ENCODE data around the gene SHISA9. TPM values are rescaled to one million over a fixed set of nuclear protein-coding genes. Genes with fewer than 3 reads are reported as not detected.

SHISA9 gene
- total RNA-seq, 1 donor from 2014 or later = 2.5 TPM

DNA sequence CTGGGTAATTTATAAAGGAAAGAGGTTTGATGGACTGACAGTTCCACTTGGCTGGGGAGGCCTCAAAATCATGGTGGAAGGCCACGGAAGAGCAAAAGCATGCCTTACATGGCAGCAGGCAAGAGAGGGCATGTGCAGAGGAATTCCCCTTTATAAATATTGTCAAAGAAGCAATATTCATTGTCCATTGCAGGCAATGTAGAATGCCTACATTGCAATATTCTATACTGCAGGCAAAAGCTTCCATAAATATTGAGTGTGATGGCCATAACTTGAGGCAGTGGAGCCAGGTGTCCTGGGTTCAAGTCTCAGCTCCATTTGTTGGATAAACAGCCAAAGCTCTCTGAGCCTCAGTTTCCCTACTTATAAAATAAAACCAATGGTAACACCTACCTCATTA lies 322.3 kb downstream of the SHISA9 start:
- Mint-ChIP-seq H3K27ac (no peak overlapping the region), H3K4me1 (peaks cover 18% of the 10 kb centered on the region), H3K36me3 (peaks cover 3% of the 10 kb centered on the region), H3K9me3 (no peaks in the 10 kb centered on the region), H3K4me3 (no peak overlapping the region), H3K27me3 (ENCODE audit: insufficient read depth, low read depth) (no peaks in the 10 kb centered on the region)
- TF ChIP-seq, protein P1, sequence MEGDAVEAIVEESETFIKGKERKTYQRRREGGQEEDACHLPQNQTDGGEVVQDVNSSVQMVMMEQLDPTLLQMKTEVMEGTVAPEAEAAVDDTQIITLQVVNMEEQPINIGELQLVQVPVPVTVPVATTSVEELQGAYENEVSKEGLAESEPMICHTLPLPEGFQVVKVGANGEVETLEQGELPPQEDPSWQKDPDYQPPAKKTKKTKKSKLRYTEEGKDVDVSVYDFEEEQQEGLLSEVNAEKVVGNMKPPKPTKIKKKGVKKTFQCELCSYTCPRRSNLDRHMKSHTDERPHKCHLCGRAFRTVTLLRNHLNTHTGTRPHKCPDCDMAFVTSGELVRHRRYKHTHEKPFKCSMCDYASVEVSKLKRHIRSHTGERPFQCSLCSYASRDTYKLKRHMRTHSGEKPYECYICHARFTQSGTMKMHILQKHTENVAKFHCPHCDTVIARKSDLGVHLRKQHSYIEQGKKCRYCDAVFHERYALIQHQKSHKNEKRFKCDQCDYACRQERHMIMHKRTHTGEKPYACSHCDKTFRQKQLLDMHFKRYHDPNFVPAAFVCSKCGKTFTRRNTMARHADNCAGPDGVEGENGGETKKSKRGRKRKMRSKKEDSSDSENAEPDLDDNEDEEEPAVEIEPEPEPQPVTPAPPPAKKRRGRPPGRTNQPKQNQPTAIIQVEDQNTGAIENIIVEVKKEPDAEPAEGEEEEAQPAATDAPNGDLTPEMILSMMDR (IDR thresholded peaks at IDR 0.05) = no peak
- TF ChIP-seq EZH2 (IDR thresholded peaks at IDR 0.05) = no peak
- TF ChIP-seq EZH2phosphoT487 (IDR thresholded peaks at IDR 0.05) = no peak
- Histone ChIP-seq H2AFZ (replicated peaks) (no peak overlapping the region), H3K9ac (no peak overlapping the region), H3K36me3 (no peaks in the 10 kb centered on the region), H3K9me3 (ENCODE audit: low read depth) (no peaks in the 10 kb centered on the region), H3K79me2 (ENCODE audit: low read depth) (no peaks in the 10 kb centered on the region), H3K4me3 (no peak overlapping the region), H4K20me1 (ENCODE audit: low read depth) (no peaks in the 10 kb centered on the region), H3K4me2 (no peak overlapping the region), H3K27me3 (no peaks in the 10 kb centered on the region), H3K4me1 (peaks cover 9% of the 10 kb centered on the region), H3K27ac (no peak overlapping the region), H3F3A (ENCODE audit: low read depth) (no peaks in the 10 kb centered on the region)
- no peak for DNase-seq (ENCODE audit: low spot score)

DNA sequence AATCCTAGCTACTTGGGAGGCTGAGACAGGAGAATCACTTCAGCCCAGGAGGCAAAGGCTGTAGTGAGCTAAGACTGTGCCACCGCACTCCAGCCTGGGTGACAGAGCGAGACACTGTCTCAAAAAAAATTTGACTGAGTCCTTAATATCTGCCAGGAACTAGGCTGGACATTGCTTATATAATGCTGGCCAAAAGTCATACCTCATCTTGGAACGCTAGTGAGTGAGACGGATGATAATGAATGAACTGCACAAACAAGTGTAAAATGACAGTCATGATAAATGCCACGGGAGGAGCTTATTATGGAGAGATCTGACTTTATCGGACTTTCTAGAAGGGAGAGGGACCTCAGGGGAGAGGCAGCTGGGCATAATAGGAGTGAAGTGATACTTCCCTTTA lies 327.6 kb downstream of the SHISA9 start:
- H4K20me1 ChIP-seq (ENCODE audit: low read depth) = no peaks in the 10 kb centered on the region
- no peaks in the 10 kb centered on the region for H3K36me3 ChIP-seq
- H3K4me1 ChIP-seq = no peaks in the 10 kb centered on the region
- no peaks in the 10 kb centered on the region for H3F3A ChIP-seq (ENCODE audit: low read depth)
- H3K4me3 ChIP-seq = no peak overlapping the region
- Mint-ChIP-seq H3K36me3 (no peaks in the 10 kb centered on the region), H3K27ac (no peak overlapping the region), H3K9me3 (no peaks in the 10 kb centered on the region), H3K4me1 (no peaks in the 10 kb centered on the region), H3K4me3 (no peak overlapping the region), H3K27me3 (ENCODE audit: insufficient read depth, low read depth) (no peaks in the 10 kb centered on the region)
- DNase-seq (ENCODE audit: low spot score) = no peak
- H3K27ac ChIP-seq = no peak overlapping the region
- no peak overlapping the region for H3K4me2 ChIP-seq
- H2AFZ ChIP-seq (replicated peaks) = no peak overlapping the region
- no peaks in the 10 kb centered on the region for H3K27me3 ChIP-seq
- no peak overlapping the region for H3K9ac ChIP-seq
- TF ChIP-seq, protein P1 (IDR thresholded peaks at IDR 0.05) = no peak
- no peak for TF ChIP-seq EZH2phosphoT487 (IDR thresholded peaks at IDR 0.05)
- no peak for TF ChIP-seq EZH2 (IDR thresholded peaks at IDR 0.05)
- H3K9me3 ChIP-seq (ENCODE audit: low read depth) = no peaks in the 10 kb centered on the region
- H3K79me2 ChIP-seq (ENCODE audit: low read depth) = no peaks in the 10 kb centered on the region

DNA sequence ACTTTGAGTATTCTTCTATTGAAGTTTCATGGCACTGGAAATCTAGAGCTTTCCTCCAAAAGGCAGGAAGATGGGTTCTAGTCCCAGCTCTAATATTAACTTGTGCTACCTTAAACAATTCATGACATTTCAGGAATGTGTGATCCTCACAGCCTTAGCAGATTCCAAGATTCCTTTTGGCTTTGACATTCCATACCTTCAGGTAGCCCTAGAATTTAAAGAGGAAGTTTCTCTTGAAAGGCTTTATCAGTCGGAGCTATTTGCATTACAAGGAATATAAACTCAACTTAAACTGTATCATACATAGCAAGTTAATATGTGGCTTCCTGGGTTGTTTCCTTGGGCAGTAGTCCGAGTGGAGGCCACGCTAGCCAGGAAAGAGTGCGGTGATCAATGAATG lies 330.0 kb downstream of the SHISA9 start:
- peaks cover 5% of the 10 kb centered on the region for H3K9me3 Mint-ChIP-seq
- Histone ChIP-seq H3K36me3 (no peaks in the 10 kb centered on the region), H3K27me3 (no peaks in the 10 kb centered on the region), H3K79me2 (ENCODE audit: low read depth) (no peaks in the 10 kb centered on the region), H3K4me3 (no peak overlapping the region), H3K9ac (no peak overlapping the region), H4K20me1 (ENCODE audit: low read depth) (no peaks in the 10 kb centered on the region), H3K4me1 (no peaks in the 10 kb centered on the region), H3K9me3 (ENCODE audit: low read depth) (no peaks in the 10 kb centered on the region), H3K4me2 (no peak overlapping the region), H3K27ac (no peak overlapping the region), H3F3A (ENCODE audit: low read depth) (no peaks in the 10 kb centered on the region), H2AFZ (replicated peaks) (no peak overlapping the region)
- no peak overlapping the region for H3K4me3 Mint-ChIP-seq
- no peak overlapping the region for H3K27ac Mint-ChIP-seq
- H3K4me1 Mint-ChIP-seq = no peaks in the 10 kb centered on the region
- TF ChIP-seq, protein P1 (IDR thresholded peaks at IDR 0.05) = no peak
- TF ChIP-seq EZH2 (IDR thresholded peaks at IDR 0.05) (no peak), EZH2phosphoT487 (IDR thresholded peaks at IDR 0.05) (no peak)
- H3K27me3 Mint-ChIP-seq (ENCODE audit: insufficient read depth, low read depth) = no peaks in the 10 kb centered on the region
- DNase-seq (ENCODE audit: low spot score) = no peak
- peaks cover 10% of the 10 kb centered on the region for H3K36me3 Mint-ChIP-seq

Measured in neural progenitor cell (in vitro differentiated cells).